A549 treated with CORT108297 at 1 μM for 4 hours (cell line): Measurements from ENCODE around the gene CHST10. TPM values are rescaled to one million over a fixed set of nuclear protein-coding genes. Genes with fewer than 3 reads are reported as not detected.

Experiments used
- total RNA-seq: library from RNA; stranded (reverse); fragments of 200-300 nt; extraction: Qiagen RNA extraction; gene quantifications from 5 replicates; pipeline ENCODE4 v1.2.3, GENCODE V29; 2022

CHST10 gene, protein sequence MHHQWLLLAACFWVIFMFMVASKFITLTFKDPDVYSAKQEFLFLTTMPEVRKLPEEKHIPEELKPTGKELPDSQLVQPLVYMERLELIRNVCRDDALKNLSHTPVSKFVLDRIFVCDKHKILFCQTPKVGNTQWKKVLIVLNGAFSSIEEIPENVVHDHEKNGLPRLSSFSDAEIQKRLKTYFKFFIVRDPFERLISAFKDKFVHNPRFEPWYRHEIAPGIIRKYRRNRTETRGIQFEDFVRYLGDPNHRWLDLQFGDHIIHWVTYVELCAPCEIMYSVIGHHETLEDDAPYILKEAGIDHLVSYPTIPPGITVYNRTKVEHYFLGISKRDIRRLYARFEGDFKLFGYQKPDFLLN
- 15.6 to 17.3 TPM (median 16.0 TPM) in 5 replicates for total RNA-seq

GRCh38 chr2:100416935-100417710, at the start of gene CHST10:
TSS of gene CHST10 (minus strand) at chr2:100417668. CDS start at chr2:100406675, 10,993 bp downstream.

Other genes with a start within 250 kb of the CHST10 start
- gene LONRF2, start 95.2 kb downstream of the CHST10 start, total RNA-seq = 2.5 to 3.9 TPM (median 3.4 TPM) in 5 replicates
- not detected in 5 replicates for gene NMS, start 52.8 kb upstream of the CHST10 start, total RNA-seq
- gene PDCL3, start 145.3 kb upstream of the CHST10 start, total RNA-seq = 35.6 to 52.1 TPM (median 36.6 TPM) in 5 replicates